Neural cell (in vitro differentiated cells): Measurements from ENCODE around the gene DNM1. TPM values are rescaled to one million over a fixed set of nuclear protein-coding genes. Genes with fewer than 3 reads are reported as not detected.
A peak's percentile ranks its signal among the peaks of the same experiment; 100 is the strongest.

Experiments used
- H2AFZ ChIP-seq: fragments of 200-600, 300-800 bp; sonication (generic), shearing (Covaris generic); 2 replicates; pipeline ENCODE4 v1.6.0; 2014; ENCODE audit warnings: low read depth, mild to moderate bottlenecking, antibody characterized with exemption, low read length, moderate library complexity
- H3F3A ChIP-seq: fragments of 200-600 bp; shearing (Covaris generic); 2 replicates; pipeline ENCODE4 v1.6.1; 2016; ENCODE audit warnings: mild to moderate bottlenecking, moderate library complexity, mixed read lengths, antibody characterized with exemption, low read length; ENCODE audit not compliant: insufficient read depth, poor library complexity, severe bottlenecking
- H3K27ac ChIP-seq: fragments of 200-600, 300-800 bp; sonication (generic), shearing (Covaris generic); 2 replicates; pipeline ENCODE4 v1.5.1; 2014; ENCODE audit warnings: mild to moderate bottlenecking, low read length, moderate library complexity
- H3K27me3 ChIP-seq: fragments of 300-800, 200-600 bp; sonication (generic), shearing (Covaris generic); 2 replicates; pipeline ENCODE4 v1.6.0; 2014; ENCODE audit warnings: mild to moderate bottlenecking, low read depth, low read length, moderate library complexity; ENCODE audit not compliant: insufficient read depth
- H3K36me3 ChIP-seq: fragments of 300-800, 200-600 bp; sonication (generic), shearing (Covaris generic); 2 replicates; pipeline ENCODE4 v1.5.1; 2014; ENCODE audit warnings: mild to moderate bottlenecking, antibody characterized with exemption, low read length, moderate library complexity; ENCODE audit not compliant: insufficient read depth
- H3K4me2 ChIP-seq: fragments of 300-800, 200-600 bp; sonication (generic), shearing (Covaris generic); 2 replicates; pipeline ENCODE4 v1.6.0; 2014; ENCODE audit warnings: mild to moderate bottlenecking, low read length
- H3K4me3 ChIP-seq: fragments of 300-800, 200-600 bp; sonication (generic), shearing (Covaris generic); 2 replicates; pipeline ENCODE4 v1.5.1; 2014; ENCODE audit warnings: mild to moderate bottlenecking, low read length, moderate library complexity
- H3K79me2 ChIP-seq: fragments of 200-600 bp; shearing (Covaris generic); replicated peaks from 2 replicates; pipeline ENCODE4 v1.6.0; 2014; ENCODE audit warnings: mild to moderate bottlenecking, low read length, moderate library complexity; ENCODE audit not compliant: insufficient read depth
- H3K9ac ChIP-seq: fragments of 300-800, 200-600 bp; sonication (generic), shearing (Covaris generic); 2 replicates; pipeline ENCODE4 v1.6.1; 2016; ENCODE audit warnings: mild to moderate bottlenecking, low read length, mixed read lengths
- H3K9me2 ChIP-seq: fragments of 200-600 bp; shearing (Covaris generic); 2 replicates; pipeline ENCODE4 v1.6.1; 2016; ENCODE audit warnings: mild to moderate bottlenecking, low read length, mixed read lengths; ENCODE audit not compliant: insufficient read depth
- H3K9me3 ChIP-seq: fragments of 200-600, 300-800 bp; sonication (generic), shearing (Covaris generic); 2 replicates; pipeline ENCODE4 v1.6.1; 2016; ENCODE audit warnings: mild to moderate bottlenecking, mixed run types, low read length, moderate library complexity, mixed read lengths
- H4K20me1 ChIP-seq: fragments of 200-600 bp; shearing (Covaris generic); 2 replicates; pipeline ENCODE4 v1.6.1; 2016; ENCODE audit warnings: mild to moderate bottlenecking, mixed run types; ENCODE audit not compliant: insufficient read depth
- CTCF ChIP-seq: fragments of 450-650 bp; IDR thresholded peaks from 2 replicates; pipeline ENCODE4 v1.5.1; 2014; ENCODE audit warnings: antibody characterized with exemption, mild to moderate bottlenecking, moderate library complexity; ENCODE audit not compliant: poor library complexity, severe bottlenecking
- EP300 ChIP-seq: fragments of 450-650 bp; conservative IDR thresholded peaks from 2 replicates; pipeline ENCODE4 v1.6.1; 2014; ENCODE audit warnings: antibody characterized with exemption, mild to moderate bottlenecking, moderate library complexity; ENCODE audit not compliant: poor library complexity, severe bottlenecking
- EZH2 ChIP-seq: fragments of 200-600, 300-800 bp; shearing (Covaris generic), sonication (generic); IDR thresholded peaks from 2 replicates; pipeline ENCODE4 v1.6.1; 2014; ENCODE audit warnings: antibody characterized with exemption, low read length, borderline replicate concordance, mild to moderate bottlenecking; ENCODE audit not compliant: insufficient read depth, poor library complexity, severe bottlenecking
- MXI1 ChIP-seq: fragments of 450-650 bp; conservative IDR thresholded peaks from 2 replicates; pipeline ENCODE4 v1.6.1; 2014; ENCODE audit warnings: antibody characterized with exemption, mild to moderate bottlenecking; ENCODE audit not compliant: poor library complexity, severe bottlenecking
- POLR2AphosphoS5 ChIP-seq: IDR thresholded peaks from 2 replicates; pipeline ENCODE4 v1.6.1; 2012
- RAD21 ChIP-seq: fragments of 450-650 bp; conservative IDR thresholded peaks from 2 replicates; pipeline ENCODE4 v1.6.1; 2014; ENCODE audit warnings: antibody characterized with exemption, mild to moderate bottlenecking, moderate library complexity
- REST ChIP-seq: IDR thresholded peaks from 2 replicates; pipeline ENCODE4 v1.6.1; 2012; ENCODE audit warnings: borderline replicate concordance
- SMC3 ChIP-seq: fragments of 450-650 bp; conservative IDR thresholded peaks from 2 replicates; pipeline ENCODE4 v1.6.1; 2014; ENCODE audit warnings: antibody characterized with exemption, mild to moderate bottlenecking, moderate library complexity; ENCODE audit not compliant: poor library complexity
- TAF1 ChIP-seq: IDR thresholded peaks from 2 replicates; pipeline ENCODE4 v1.6.1; 2012; ENCODE audit warnings: low read depth
- polyA plus RNA-seq: library from polyadenylated mRNA; depleted of rRNA; stranded (reverse); fragments of >200 nt; gene quantifications from 2 replicates; pipeline ENCODE4 v1.2.3, GENCODE V29; 2014

The DNM1 gene
- polyA plus RNA-seq, 1 donor from 2014 or later: 104 TPM

- H3K27ac ChIP-seq: peak overlapping the region; percentile 97
- no peaks in the 10 kb centered on the region for H3K9me3 ChIP-seq
- peak overlapping the region; percentile 99 for H3K4me3 ChIP-seq
- no peak overlapping the region for H2AFZ ChIP-seq
- H3K79me2 ChIP-seq: peaks cover 17% of the 10 kb centered on the region
- H3K9ac ChIP-seq: peak overlapping the region; percentile 97
- H3K9me2 ChIP-seq: no peaks in the 10 kb centered on the region
- H3K27me3 ChIP-seq: no peaks in the 10 kb centered on the region
- no peak for TF ChIP-seq REST
- TF ChIP-seq EP300: no peak
- TF ChIP-seq MXI1: no peak
- TF ChIP-seq CTCF: no peak
- TF ChIP-seq SMC3: no peak
- TF ChIP-seq EZH2: no peak
- TF ChIP-seq RAD21: no peak
- TF ChIP-seq TAF1: no peak
- TF ChIP-seq POLR2AphosphoS5: no peak
- no peaks in the 10 kb centered on the region for H4K20me1 ChIP-seq
- peak overlapping the region; percentile 96 for H3K4me2 ChIP-seq
- no peaks in the 10 kb centered on the region for H3F3A ChIP-seq
- peaks cover 5% of the 10 kb centered on the region for H3K36me3 ChIP-seq
These were observed 1.7 kb downstream of the DNM1 start for GRCh38 chr9:128204858-128205257.

- Histone ChIP-seq H3K27ac (peak overlapping the region; percentile 97), H2AFZ (no peak overlapping the region), H3F3A (no peaks in the 10 kb centered on the region), H3K9me2 (no peaks in the 10 kb centered on the region), H3K79me2 (peaks cover 17% of the 10 kb centered on the region), H3K9ac (peak overlapping the region; percentile 97), H3K27me3 (no peaks in the 10 kb centered on the region), H3K9me3 (no peaks in the 10 kb centered on the region), H3K36me3 (peaks cover 5% of the 10 kb centered on the region), H4K20me1 (no peaks in the 10 kb centered on the region), H3K4me3 (peak overlapping the region; percentile 99), H3K4me2 (peak overlapping the region; percentile 96)
- TF ChIP-seq TAF1 (no peak), CTCF (no peak), EP300 (no peak)
These were observed 2.2 kb downstream of the DNM1 start for GRCh38 chr9:128205296-128205944.
